HUES64 (cell line): ENCODE measurements around the gene FOXL1.

Experiments used
- H3K27ac ChIP-seq: 2 replicates; pipeline ENCODE4 v1.7.0; 2013; ENCODE audit warnings: low read depth, low read length, inconsistent platforms
- H3K27me3 ChIP-seq: 2 replicates; pipeline ENCODE4 v1.6.1; 2013; ENCODE audit warnings: mild to moderate bottlenecking, low read length; ENCODE audit not compliant: insufficient read depth
- H3K36me3 ChIP-seq: 2 replicates; pipeline ENCODE4 v1.6.1; 2013; ENCODE audit warnings: mild to moderate bottlenecking, low read length; ENCODE audit not compliant: insufficient read depth
- H3K4me1 ChIP-seq: 2 replicates; pipeline ENCODE4 v1.6.1; 2013; ENCODE audit warnings: mild to moderate bottlenecking, low read length, moderate library complexity; ENCODE audit not compliant: insufficient read depth
- H3K4me3 ChIP-seq: 2 replicates; pipeline ENCODE4 v1.5.1; 2013; ENCODE audit warnings: mild to moderate bottlenecking, low read length, moderate library complexity
- H3K9ac ChIP-seq: 2 replicates; pipeline ENCODE4 v1.6.1; 2013; ENCODE audit warnings: mild to moderate bottlenecking, low read depth, low read length
- H3K9me3 ChIP-seq: 2 replicates; pipeline ENCODE4 v1.6.1; 2013; ENCODE audit warnings: low read depth, low read length; ENCODE audit not compliant: insufficient read depth
- WGBS: fragments of 150-250, 120-280 bp; methylation state at CpG from one replicate; pipeline ENCODE4 v1.1.7; 2013; ENCODE audit warnings: missing lambda C conversion rate; 5-methylcytosine and 5-hydroxymethylcytosine counted together

Gene FOXL1

DNA sequence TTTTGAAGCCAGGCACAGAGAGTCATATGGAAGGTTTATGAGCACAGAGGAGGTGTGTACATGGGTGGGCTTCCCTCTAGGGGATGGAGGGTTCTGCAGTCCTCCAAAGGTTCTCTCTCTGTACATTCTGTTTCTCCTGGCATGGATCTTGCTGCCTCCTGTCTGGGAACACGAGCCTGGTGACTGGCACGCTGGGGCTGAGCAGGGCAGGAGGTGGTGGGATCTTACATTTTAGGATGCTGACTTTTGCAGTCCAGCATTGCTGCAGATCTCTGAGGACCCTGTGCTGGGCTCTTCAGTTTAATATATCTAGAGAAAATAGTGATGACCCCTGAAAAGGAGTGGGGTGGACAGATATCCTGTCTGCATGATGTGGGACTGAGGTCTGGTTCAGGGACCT, 23.0 kb downstream of the FOXL1 start:
- Histone ChIP-seq H3K4me3 (no peak overlapping the region), H3K27ac (no peak overlapping the region), H3K9ac (no peak overlapping the region), H3K36me3 (no peaks in the 10 kb centered on the region), H3K9me3 (no peaks in the 10 kb centered on the region), H3K27me3 (no peaks in the 10 kb centered on the region), H3K4me1 (no peaks in the 10 kb centered on the region)
- WGBS, result 95% methylated on average over 2 of the region's 2 CpGs

DNA sequence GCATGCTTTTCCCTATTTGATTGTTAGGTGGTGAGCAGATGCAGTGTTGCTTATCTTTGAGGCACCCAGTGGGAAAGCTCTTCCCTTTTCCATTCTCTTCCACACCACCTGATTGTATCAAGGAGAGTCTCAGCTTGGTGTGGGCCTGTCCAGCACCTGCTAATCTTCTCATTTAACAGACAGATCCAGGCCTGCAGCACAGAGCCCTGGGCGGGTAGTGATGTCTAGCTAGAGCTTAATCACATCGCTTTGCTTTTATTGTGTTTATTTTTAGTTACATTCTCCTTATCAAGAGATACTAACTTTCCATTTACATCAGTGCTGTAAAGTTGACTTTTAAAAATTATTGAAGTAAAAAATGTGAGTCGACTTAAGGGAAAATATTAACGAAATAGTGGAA, 24.2 kb downstream of the FOXL1 start:
- Histone ChIP-seq H3K9me3 (no peaks in the 10 kb centered on the region), H3K27ac (no peak overlapping the region), H3K36me3 (no peaks in the 10 kb centered on the region), H3K9ac (no peak overlapping the region), H3K4me3 (no peak overlapping the region), H3K4me1 (no peaks in the 10 kb centered on the region), H3K27me3 (no peaks in the 10 kb centered on the region)
- 87% methylated on average over 2 of the region's 4 CpGs for WGBS

GRCh38 chr16:86604436-86605193, 26.3 kb downstream of the FOXL1 start:
- no peaks in the 10 kb centered on the region for H3K27me3 ChIP-seq
- H3K9me3 ChIP-seq, result no peaks in the 10 kb centered on the region
- H3K4me3 ChIP-seq, result no peak overlapping the region
- 98% methylated on average over 16 of the region's 16 CpGs for WGBS
- H3K4me1 ChIP-seq, result peaks cover 3% of the 10 kb centered on the region; the same call in 1 of the 2 replicates
- no peaks in the 10 kb centered on the region for H3K36me3 ChIP-seq
- no peak overlapping the region for H3K27ac ChIP-seq
- H3K9ac ChIP-seq, result no peak overlapping the region

- no peak overlapping the region for H3K9ac ChIP-seq
- no peaks in the 10 kb centered on the region for H3K36me3 ChIP-seq
- no peak overlapping the region for H3K4me3 ChIP-seq
- H3K27me3 ChIP-seq, result no peaks in the 10 kb centered on the region
- no peaks in the 10 kb centered on the region for H3K9me3 ChIP-seq
- H3K27ac ChIP-seq, result no peak overlapping the region
- peaks cover 3% of the 10 kb centered on the region; the same call in 1 of the 2 replicates for H3K4me1 ChIP-seq
- WGBS, result 98% methylated on average over 3 of the region's 3 CpGs
Measured at GRCh38 chr16:86605950-86606349, 27.6 kb downstream of the FOXL1 start.

DNA sequence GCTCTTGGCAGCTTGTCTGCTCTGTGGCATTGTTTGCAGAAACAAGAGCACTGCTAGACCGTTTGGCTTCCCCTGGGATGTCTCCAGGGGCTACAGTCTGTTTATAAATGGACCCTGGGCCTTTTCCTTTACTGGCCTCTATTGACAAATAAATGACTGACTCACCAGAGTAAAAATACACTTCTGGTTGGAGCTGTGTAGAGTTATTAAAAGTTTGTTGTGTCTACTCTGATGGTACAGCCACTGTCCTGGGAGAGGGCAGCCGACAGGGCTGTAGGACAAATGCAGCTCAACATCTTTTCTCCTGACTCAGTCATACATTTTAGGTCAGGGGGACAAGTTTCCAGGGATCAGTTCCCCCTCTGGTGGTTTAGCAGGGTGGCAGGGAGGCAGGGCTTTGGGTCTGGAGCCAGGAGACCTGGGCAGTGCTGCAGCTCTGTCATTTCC, 30.0 kb downstream of the FOXL1 start:
- peaks cover 3% of the 10 kb centered on the region; the same call in 1 of the 2 replicates for H3K4me1 ChIP-seq
- 90% methylated on average over 2 of the region's 2 CpGs for WGBS
- H3K27me3 ChIP-seq, result no peaks in the 10 kb centered on the region
- no peak overlapping the region for H3K27ac ChIP-seq
- H3K9ac ChIP-seq, result no peak overlapping the region
- no peaks in the 10 kb centered on the region for H3K9me3 ChIP-seq
- no peaks in the 10 kb centered on the region for H3K36me3 ChIP-seq
- no peak overlapping the region for H3K4me3 ChIP-seq

- WGBS, result 77% methylated on average over 6 of the region's 6 CpGs
- Histone ChIP-seq H3K9me3 (no peaks in the 10 kb centered on the region), H3K9ac (no peak overlapping the region), H3K36me3 (no peaks in the 10 kb centered on the region), H3K4me3 (no peak overlapping the region), H3K27me3 (no peaks in the 10 kb centered on the region), H3K4me1 (peaks cover 3% of the 10 kb centered on the region; the same call in 1 of the 2 replicates), H3K27ac (no peak overlapping the region)
Measured at GRCh38 chr16:86609115-86609514, 30.8 kb downstream of the FOXL1 start.

GRCh38 chr16:86609661-86610060, 31.3 kb downstream of the FOXL1 start:
- peaks cover 9% of the 10 kb centered on the region; the same call in 1 of the 2 replicates for H3K4me1 ChIP-seq
- H3K4me3 ChIP-seq, result no peak overlapping the region
- no peaks in the 10 kb centered on the region for H3K9me3 ChIP-seq
- H3K27ac ChIP-seq, result no peak overlapping the region
- H3K9ac ChIP-seq, result no peak overlapping the region
- no peaks in the 10 kb centered on the region for H3K27me3 ChIP-seq
- 91% methylated on average over 10 of the region's 10 CpGs for WGBS
- H3K36me3 ChIP-seq, result no peaks in the 10 kb centered on the region

GRCh38 chr16:86610779-86611524, 32.6 kb downstream of the FOXL1 start:
- peaks cover 9% of the 10 kb centered on the region; the same call in 1 of the 2 replicates for H3K4me1 ChIP-seq
- no peaks in the 10 kb centered on the region for H3K27me3 ChIP-seq
- no peak overlapping the region for H3K27ac ChIP-seq
- no peaks in the 10 kb centered on the region for H3K36me3 ChIP-seq
- H3K9ac ChIP-seq, result no peak overlapping the region
- no peak overlapping the region for H3K4me3 ChIP-seq
- WGBS, result 91% methylated on average over 18 of the region's 18 CpGs
- no peaks in the 10 kb centered on the region for H3K9me3 ChIP-seq

GRCh38 chr16:86611525-86611855, 33.1 kb downstream of the FOXL1 start:
- H3K9ac ChIP-seq, result no peak overlapping the region
- WGBS, result 92% methylated on average over 7 of the region's 7 CpGs
- H3K4me3 ChIP-seq, result no peak overlapping the region
- peaks cover 9% of the 10 kb centered on the region; the same call in 1 of the 2 replicates for H3K4me1 ChIP-seq
- no peaks in the 10 kb centered on the region for H3K36me3 ChIP-seq
- H3K27ac ChIP-seq, result no peak overlapping the region
- no peaks in the 10 kb centered on the region for H3K9me3 ChIP-seq
- H3K27me3 ChIP-seq, result no peaks in the 10 kb centered on the region

- Histone ChIP-seq H3K4me3 (no peak overlapping the region), H3K27me3 (no peaks in the 10 kb centered on the region), H3K9me3 (no peaks in the 10 kb centered on the region), H3K27ac (no peak overlapping the region), H3K9ac (no peak overlapping the region), H3K36me3 (no peaks in the 10 kb centered on the region), H3K4me1 (peaks cover 9% of the 10 kb centered on the region; the same call in 1 of the 2 replicates)
- WGBS, result 92% methylated on average over 3 of the region's 3 CpGs
Measured at GRCh38 chr16:86611941-86612340, 33.6 kb downstream of the FOXL1 start.

- peaks cover 6% of the 10 kb centered on the region; the same call in 1 of the 2 replicates for H3K4me1 ChIP-seq
- no peak overlapping the region for H3K27ac ChIP-seq
- no peaks in the 10 kb centered on the region for H3K27me3 ChIP-seq
- H3K36me3 ChIP-seq, result no peaks in the 10 kb centered on the region
- H3K4me3 ChIP-seq, result no peak overlapping the region
- 53% methylated on average over 5 of the region's 5 CpGs for WGBS
- H3K9me3 ChIP-seq, result no peaks in the 10 kb centered on the region
- no peak overlapping the region for H3K9ac ChIP-seq
Measured at GRCh38 chr16:86614699-86615098, 36.4 kb downstream of the FOXL1 start.
